ENCODE data around the gene ATP11A.

ATP11A gene

DNA sequence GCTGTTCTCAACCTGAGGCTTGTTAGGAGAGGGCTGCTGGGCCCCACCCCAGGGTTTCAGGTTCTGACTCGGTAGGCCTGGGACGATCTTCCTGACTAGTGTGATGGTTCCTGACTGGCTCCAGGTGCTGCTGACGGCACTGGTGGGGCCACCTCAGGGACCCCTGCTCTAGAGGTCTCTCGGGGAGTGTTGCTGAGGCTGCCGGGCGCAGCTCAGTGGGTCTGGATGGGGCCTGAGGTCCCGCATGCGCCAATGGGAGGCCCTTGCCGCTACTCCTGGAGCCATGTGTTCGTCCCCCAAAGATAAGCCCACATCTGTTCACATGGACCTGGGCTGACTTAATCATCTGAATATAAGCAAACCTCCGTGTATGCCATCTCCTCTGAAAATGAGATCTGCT is 133.0 kb downstream of the ATP11A start (continued):
- TF ChIP-seq, protein P1, sequence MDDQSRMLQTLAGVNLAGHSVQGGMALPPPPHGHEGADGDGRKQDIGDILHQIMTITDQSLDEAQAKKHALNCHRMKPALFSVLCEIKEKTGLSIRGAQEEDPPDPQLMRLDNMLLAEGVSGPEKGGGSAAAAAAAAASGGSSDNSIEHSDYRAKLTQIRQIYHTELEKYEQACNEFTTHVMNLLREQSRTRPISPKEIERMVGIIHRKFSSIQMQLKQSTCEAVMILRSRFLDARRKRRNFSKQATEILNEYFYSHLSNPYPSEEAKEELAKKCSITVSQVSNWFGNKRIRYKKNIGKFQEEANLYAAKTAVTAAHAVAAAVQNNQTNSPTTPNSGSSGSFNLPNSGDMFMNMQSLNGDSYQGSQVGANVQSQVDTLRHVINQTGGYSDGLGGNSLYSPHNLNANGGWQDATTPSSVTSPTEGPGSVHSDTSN (CRISPR knock-in tag; IDR thresholded peaks at IDR 0.05), result no peak
- TF ChIP-seq, protein P2, sequence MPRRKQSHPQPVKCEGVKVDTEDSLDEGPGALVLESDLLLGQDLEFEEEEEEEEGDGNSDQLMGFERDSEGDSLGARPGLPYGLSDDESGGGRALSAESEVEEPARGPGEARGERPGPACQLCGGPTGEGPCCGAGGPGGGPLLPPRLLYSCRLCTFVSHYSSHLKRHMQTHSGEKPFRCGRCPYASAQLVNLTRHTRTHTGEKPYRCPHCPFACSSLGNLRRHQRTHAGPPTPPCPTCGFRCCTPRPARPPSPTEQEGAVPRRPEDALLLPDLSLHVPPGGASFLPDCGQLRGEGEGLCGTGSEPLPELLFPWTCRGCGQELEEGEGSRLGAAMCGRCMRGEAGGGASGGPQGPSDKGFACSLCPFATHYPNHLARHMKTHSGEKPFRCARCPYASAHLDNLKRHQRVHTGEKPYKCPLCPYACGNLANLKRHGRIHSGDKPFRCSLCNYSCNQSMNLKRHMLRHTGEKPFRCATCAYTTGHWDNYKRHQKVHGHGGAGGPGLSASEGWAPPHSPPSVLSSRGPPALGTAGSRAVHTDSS (tag by site-specific recombination; IDR thresholded peaks at IDR 0.05), result no peak
- TF ChIP-seq, protein P3, sequence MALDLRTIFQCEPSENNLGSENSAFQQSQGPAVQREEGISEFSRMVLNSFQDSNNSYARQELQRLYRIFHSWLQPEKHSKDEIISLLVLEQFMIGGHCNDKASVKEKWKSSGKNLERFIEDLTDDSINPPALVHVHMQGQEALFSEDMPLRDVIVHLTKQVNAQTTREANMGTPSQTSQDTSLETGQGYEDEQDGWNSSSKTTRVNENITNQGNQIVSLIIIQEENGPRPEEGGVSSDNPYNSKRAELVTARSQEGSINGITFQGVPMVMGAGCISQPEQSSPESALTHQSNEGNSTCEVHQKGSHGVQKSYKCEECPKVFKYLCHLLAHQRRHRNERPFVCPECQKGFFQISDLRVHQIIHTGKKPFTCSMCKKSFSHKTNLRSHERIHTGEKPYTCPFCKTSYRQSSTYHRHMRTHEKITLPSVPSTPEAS (tag by site-specific recombination; IDR thresholded peaks at IDR 0.05), result no peak
- TF ChIP-seq ZNF37A (tag by site-specific recombination; IDR thresholded peaks at IDR 0.05) (no peak), ZNF521 (tag by site-specific recombination; IDR thresholded peaks at IDR 0.05) (no peak), SALL2 (tag by site-specific recombination; IDR thresholded peaks at IDR 0.05; ENCODE audit: borderline replicate concordance) (no peak), SCRT2 (tag by site-specific recombination; IDR thresholded peaks at IDR 0.05) (no peak), IKZF3 (tag by site-specific recombination; IDR thresholded peaks at IDR 0.05) (no peak), ZNF19 (tag by site-specific recombination; IDR thresholded peaks at IDR 0.05; ENCODE audit: low read depth) (no peak)
- TF ChIP-seq, protein P4, sequence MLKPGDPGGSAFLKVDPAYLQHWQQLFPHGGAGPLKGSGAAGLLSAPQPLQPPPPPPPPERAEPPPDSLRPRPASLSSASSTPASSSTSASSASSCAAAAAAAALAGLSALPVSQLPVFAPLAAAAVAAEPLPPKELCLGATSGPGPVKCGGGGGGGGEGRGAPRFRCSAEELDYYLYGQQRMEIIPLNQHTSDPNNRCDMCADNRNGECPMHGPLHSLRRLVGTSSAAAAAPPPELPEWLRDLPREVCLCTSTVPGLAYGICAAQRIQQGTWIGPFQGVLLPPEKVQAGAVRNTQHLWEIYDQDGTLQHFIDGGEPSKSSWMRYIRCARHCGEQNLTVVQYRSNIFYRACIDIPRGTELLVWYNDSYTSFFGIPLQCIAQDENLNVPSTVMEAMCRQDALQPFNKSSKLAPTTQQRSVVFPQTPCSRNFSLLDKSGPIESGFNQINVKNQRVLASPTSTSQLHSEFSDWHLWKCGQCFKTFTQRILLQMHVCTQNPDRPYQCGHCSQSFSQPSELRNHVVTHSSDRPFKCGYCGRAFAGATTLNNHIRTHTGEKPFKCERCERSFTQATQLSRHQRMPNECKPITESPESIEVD (tag by site-specific recombination; IDR thresholded peaks at IDR 0.05), result no peak

DNA sequence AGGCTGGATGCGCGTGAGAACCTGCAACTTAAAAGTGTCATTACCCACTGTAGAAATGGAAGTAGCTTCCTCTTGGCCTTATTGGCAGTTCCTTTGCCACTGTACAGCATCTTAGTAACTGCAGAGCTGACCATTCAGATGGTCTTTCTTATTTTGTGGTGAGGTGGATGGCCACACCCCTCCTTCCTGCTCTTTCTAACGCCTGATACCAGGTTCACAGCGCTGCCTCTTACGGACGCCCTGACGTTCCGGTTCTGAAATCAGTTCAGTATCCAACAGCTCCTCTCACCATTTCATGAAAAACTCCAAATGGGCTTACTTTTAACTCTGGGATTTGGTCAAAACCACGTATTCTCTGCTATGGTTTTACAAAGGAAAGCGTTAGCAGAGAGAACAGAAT is 134.6 kb downstream of the ATP11A start:
- ChIA-PET POLR2A (no interaction called here), CTCF (no interaction called here)
- H3K4me3 ChIP-seq (ENCODE audit: low read depth, low read length), result no peak overlapping the region
- no peaks in the 10 kb centered on the region for H3K4me1 ChIP-seq (ENCODE audit: control insufficient read depth, insufficient read depth, low read length)
- H3K9me3 ChIP-seq (ENCODE audit: control insufficient read depth, insufficient read depth, low read depth, low read length), result no peaks in the 10 kb centered on the region
- H3K36me3 ChIP-seq (ENCODE audit: control insufficient read depth in 2 of 2, insufficient read depth in 1 of 2, low read length in 2 of 2), result peaks cover 0 to 58% of the 10 kb centered on the region in 2 experiments; a peak in 1 of 3 replicates
- TF ChIP-seq, protein P5, sequence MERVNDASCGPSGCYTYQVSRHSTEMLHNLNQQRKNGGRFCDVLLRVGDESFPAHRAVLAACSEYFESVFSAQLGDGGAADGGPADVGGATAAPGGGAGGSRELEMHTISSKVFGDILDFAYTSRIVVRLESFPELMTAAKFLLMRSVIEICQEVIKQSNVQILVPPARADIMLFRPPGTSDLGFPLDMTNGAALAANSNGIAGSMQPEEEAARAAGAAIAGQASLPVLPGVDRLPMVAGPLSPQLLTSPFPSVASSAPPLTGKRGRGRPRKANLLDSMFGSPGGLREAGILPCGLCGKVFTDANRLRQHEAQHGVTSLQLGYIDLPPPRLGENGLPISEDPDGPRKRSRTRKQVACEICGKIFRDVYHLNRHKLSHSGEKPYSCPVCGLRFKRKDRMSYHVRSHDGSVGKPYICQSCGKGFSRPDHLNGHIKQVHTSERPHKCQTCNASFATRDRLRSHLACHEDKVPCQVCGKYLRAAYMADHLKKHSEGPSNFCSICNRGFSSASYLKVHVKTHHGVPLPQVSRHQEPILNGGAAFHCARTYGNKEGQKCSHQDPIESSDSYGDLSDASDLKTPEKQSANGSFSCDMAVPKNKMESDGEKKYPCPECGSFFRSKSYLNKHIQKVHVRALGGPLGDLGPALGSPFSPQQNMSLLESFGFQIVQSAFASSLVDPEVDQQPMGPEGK (tag by site-specific recombination; IDR thresholded peaks at IDR 0.05), result no peak
- TF ChIP-seq BCL11B (tag by site-specific recombination; IDR thresholded peaks at IDR 0.05; ENCODE audit: low read depth) (no peak), ZNF514 (tag by site-specific recombination; IDR thresholded peaks at IDR 0.05) (no peak), FEZF1 (tag by site-specific recombination; IDR thresholded peaks at IDR 0.05) (no peak), ZNF830 (tag by site-specific recombination; IDR thresholded peaks at IDR 0.05; ENCODE audit: low read depth) (no peak), ZEB2 (tag by site-specific recombination; IDR thresholded peaks at IDR 0.05) (no peak), SP3 (tag by site-specific recombination; IDR thresholded peaks at IDR 0.05) (no peak), ZNF785 (tag by site-specific recombination; IDR thresholded peaks at IDR 0.05) (no peak), ZNF776 (tag by site-specific recombination; IDR thresholded peaks at IDR 0.05; ENCODE audit: borderline replicate concordance) (no peak)
- TF ChIP-seq, protein P6, sequence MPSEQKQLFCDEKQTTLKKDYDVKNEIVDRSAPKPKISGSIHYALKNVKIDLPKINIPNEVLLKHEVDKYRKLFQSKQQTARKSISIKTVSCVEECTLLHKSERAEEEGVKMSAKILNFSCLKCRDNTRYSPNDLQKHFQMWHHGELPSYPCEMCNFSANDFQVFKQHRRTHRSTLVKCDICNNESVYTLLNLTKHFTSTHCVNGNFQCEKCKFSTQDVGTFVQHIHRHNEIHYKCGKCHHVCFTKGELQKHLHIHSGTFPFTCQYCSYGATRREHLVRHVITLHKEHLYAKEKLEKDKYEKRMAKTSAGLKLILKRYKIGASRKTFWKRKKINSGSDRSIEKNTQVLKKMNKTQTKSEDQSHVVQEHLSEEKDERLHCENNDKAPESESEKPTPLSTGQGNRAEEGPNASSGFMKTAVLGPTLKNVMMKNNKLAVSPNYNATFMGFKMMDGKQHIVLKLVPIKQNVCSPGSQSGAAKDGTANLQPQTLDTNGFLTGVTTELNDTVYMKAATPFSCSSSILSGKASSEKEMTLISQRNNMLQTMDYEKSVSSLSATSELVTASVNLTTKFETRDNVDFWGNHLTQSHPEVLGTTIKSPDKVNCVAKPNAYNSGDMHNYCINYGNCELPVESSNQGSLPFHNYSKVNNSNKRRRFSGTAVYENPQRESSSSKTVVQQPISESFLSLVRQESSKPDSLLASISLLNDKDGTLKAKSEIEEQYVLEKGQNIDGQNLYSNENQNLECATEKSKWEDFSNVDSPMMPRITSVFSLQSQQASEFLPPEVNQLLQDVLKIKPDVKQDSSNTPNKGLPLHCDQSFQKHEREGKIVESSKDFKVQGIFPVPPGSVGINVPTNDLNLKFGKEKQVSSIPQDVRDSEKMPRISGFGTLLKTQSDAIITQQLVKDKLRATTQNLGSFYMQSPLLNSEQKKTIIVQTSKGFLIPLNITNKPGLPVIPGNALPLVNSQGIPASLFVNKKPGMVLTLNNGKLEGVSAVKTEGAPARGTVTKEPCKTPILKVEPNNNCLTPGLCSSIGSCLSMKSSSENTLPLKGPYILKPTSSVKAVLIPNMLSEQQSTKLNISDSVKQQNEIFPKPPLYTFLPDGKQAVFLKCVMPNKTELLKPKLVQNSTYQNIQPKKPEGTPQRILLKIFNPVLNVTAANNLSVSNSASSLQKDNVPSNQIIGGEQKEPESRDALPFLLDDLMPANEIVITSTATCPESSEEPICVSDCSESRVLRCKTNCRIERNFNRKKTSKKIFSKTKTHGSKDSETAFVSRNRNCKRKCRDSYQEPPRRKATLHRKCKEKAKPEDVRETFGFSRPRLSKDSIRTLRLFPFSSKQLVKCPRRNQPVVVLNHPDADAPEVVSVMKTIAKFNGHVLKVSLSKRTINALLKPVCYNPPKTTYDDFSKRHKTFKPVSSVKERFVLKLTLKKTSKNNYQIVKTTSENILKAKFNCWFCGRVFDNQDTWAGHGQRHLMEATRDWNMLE (tag by site-specific recombination; conservative IDR thresholded peaks at IDR 0.05; ENCODE audit: low read depth), result no peak
- TF ChIP-seq, protein P7, sequence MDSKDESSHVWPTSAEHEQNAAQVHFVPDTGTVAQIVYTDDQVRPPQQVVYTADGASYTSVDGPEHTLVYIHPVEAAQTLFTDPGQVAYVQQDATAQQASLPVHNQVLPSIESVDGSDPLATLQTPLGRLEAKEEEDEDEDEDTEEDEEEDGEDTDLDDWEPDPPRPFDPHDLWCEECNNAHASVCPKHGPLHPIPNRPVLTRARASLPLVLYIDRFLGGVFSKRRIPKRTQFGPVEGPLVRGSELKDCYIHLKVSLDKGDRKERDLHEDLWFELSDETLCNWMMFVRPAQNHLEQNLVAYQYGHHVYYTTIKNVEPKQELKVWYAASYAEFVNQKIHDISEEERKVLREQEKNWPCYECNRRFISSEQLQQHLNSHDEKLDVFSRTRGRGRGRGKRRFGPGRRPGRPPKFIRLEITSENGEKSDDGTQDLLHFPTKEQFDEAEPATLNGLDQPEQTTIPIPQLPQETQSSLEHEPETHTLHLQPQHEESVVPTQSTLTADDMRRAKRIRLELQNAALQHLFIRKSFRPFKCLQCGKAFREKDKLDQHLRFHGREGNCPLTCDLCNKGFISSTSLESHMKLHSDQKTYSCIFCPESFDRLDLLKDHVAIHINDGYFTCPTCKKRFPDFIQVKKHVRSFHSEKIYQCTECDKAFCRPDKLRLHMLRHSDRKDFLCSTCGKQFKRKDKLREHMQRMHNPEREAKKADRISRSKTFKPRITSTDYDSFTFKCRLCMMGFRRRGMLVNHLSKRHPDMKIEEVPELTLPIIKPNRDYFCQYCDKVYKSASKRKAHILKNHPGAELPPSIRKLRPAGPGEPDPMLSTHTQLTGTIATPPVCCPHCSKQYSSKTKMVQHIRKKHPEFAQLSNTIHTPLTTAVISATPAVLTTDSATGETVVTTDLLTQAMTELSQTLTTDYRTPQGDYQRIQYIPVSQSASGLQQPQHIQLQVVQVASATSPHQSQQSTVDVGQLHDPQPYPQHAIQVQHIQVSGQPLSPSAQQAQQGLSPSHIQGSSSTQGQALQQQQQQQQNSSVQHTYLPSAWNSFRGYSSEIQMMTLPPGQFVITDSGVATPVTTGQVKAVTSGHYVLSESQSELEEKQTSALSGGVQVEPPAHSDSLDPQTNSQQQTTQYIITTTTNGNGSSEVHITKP (tag by site-specific recombination; IDR thresholded peaks at IDR 0.05), result no peak
- no peak overlapping the region for H3K27ac ChIP-seq (ENCODE audit: extremely low read depth, low read depth, low read length)

Measured in HEK293 (cell line).